ENCODE measurements around the gene USP25. TPM values are rescaled to one million over a fixed set of nuclear protein-coding genes. Genes with fewer than 3 reads are reported as not detected.

The USP25 gene
- total RNA-seq, 1 experiment from 2014 or later = 42.0 TPM

DNA sequence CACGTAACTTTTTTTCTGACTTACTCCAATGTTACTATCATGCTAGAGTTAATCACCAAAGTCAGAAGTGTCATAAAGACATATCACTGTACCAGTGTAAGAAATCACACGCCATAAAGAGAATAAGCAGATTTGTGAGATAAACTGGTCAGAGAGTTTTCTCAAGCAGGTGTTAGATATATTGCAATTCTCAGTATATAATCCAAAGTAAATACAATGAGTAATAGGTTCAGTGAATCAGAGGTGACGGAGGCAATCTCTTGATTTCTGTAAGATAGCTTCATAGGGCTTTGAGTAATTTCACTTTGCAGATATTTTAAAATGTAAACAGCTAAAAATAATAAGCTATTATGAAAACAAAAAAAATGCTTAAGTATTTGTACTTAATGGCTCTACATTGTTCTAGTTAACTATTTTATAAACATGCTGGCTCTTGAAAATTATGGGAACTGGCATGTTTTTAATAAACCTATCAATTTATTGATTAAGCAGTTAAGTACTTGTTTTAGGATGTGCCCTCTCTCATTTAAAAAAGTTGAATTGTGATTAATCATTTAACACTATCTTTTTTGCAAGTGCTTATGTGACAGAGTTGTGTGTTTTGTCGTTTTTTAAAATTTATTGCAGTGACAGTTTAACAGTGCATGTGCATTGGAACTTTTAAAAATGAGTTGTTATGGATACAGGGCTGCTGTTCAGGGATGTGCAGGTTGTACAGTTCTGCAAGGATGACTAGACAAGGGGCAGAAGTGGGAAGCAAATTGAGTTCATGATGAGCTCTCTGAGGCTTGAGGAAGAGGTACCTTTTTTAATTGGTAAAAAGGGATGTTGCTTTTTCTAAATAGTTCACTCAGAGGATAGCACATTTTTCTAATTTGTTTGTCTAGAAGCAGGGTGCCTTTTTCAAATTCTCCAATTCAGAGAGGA is 119.1 kb downstream of the USP25 start (continued):
- TF ChIP-seq USF2 (CRISPR knock-in tag; IDR thresholded peaks at IDR 0.05) (no peak), ATF3 (CRISPR knock-in tag; conservative IDR thresholded peaks at IDR 0.05) (no peak), KAT7 (CRISPR knock-in tag; IDR thresholded peaks at IDR 0.05; ENCODE audit: borderline replicate concordance) (no peak), FOXP1 (CRISPR knock-in tag; IDR thresholded peaks at IDR 0.05; ENCODE audit: borderline replicate concordance) (no peak), CBFB (CRISPR knock-in tag; IDR thresholded peaks at IDR 0.05; ENCODE audit: low read depth) (no peak), RORB (CRISPR knock-in tag; IDR thresholded peaks at IDR 0.05) (no peak), E2F1 (CRISPR knock-in tag; IDR thresholded peaks at IDR 0.05) (no peak), ZNF423 (CRISPR knock-in tag; IDR thresholded peaks at IDR 0.05) (no peak)

DNA sequence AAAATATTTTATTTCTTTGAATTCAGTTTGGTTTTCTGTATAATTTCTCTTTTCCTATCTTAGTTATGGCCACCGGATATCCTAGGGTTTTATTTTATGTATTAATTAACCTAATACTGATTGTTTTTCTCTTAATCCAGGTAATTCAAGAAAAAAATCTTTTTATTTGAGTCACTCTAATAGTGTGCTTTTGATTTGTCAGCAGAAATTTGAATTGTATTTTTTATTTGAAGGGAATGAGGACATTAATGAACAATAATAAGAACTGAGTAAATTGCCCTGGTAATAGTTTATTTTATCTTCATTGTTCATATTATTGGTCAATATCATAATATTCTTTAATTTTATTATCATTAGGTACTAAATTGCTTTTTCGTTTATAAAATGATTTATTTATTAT is 120.1 kb downstream of the USP25 start:
- Mint-ChIP-seq H3K36me3 (peaks cover 6% of the 10 kb centered on the region), H3K27me3 (ENCODE audit: low read depth) (no peaks in the 10 kb centered on the region), H3K9me3 (no peaks in the 10 kb centered on the region), H3K27ac (no peak overlapping the region), H3K4me1 (no peaks in the 10 kb centered on the region), H3K4me3 (no peak overlapping the region)
- CTCF ChIA-PET = no interaction called here
- no peak for ATAC-seq
- TF ChIP-seq NR3C1 (CRISPR knock-in tag; conservative IDR thresholded peaks at IDR 0.05; ENCODE audit: low read depth) = no peak
- TF ChIP-seq ZNF317 (CRISPR knock-in tag; IDR thresholded peaks at IDR 0.05; ENCODE audit: borderline replicate concordance, low read depth) = no peak
- TF ChIP-seq IRF2 (CRISPR knock-in tag; IDR thresholded peaks at IDR 0.05; ENCODE audit: borderline replicate concordance, low read depth) = no peak
- TF ChIP-seq, protein P1, sequence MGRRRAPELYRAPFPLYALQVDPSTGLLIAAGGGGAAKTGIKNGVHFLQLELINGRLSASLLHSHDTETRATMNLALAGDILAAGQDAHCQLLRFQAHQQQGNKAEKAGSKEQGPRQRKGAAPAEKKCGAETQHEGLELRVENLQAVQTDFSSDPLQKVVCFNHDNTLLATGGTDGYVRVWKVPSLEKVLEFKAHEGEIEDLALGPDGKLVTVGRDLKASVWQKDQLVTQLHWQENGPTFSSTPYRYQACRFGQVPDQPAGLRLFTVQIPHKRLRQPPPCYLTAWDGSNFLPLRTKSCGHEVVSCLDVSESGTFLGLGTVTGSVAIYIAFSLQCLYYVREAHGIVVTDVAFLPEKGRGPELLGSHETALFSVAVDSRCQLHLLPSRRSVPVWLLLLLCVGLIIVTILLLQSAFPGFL (CRISPR knock-in tag; IDR thresholded peaks at IDR 0.05; ENCODE audit: borderline replicate concordance) = no peak
- TF ChIP-seq, protein P2, sequence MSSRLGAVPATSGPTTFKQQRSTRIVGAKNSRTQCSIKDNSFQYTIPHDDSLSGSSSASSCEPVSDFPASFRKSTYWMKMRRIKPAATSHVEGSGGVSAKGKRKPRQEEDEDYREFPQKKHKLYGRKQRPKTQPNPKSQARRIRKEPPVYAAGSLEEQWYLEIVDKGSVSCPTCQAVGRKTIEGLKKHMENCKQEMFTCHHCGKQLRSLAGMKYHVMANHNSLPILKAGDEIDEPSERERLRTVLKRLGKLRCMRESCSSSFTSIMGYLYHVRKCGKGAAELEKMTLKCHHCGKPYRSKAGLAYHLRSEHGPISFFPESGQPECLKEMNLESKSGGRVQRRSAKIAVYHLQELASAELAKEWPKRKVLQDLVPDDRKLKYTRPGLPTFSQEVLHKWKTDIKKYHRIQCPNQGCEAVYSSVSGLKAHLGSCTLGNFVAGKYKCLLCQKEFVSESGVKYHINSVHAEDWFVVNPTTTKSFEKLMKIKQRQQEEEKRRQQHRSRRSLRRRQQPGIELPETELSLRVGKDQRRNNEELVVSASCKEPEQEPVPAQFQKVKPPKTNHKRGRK (CRISPR knock-in tag; IDR thresholded peaks at IDR 0.05; ENCODE audit: borderline replicate concordance) = no peak
- TF ChIP-seq, protein P3, sequence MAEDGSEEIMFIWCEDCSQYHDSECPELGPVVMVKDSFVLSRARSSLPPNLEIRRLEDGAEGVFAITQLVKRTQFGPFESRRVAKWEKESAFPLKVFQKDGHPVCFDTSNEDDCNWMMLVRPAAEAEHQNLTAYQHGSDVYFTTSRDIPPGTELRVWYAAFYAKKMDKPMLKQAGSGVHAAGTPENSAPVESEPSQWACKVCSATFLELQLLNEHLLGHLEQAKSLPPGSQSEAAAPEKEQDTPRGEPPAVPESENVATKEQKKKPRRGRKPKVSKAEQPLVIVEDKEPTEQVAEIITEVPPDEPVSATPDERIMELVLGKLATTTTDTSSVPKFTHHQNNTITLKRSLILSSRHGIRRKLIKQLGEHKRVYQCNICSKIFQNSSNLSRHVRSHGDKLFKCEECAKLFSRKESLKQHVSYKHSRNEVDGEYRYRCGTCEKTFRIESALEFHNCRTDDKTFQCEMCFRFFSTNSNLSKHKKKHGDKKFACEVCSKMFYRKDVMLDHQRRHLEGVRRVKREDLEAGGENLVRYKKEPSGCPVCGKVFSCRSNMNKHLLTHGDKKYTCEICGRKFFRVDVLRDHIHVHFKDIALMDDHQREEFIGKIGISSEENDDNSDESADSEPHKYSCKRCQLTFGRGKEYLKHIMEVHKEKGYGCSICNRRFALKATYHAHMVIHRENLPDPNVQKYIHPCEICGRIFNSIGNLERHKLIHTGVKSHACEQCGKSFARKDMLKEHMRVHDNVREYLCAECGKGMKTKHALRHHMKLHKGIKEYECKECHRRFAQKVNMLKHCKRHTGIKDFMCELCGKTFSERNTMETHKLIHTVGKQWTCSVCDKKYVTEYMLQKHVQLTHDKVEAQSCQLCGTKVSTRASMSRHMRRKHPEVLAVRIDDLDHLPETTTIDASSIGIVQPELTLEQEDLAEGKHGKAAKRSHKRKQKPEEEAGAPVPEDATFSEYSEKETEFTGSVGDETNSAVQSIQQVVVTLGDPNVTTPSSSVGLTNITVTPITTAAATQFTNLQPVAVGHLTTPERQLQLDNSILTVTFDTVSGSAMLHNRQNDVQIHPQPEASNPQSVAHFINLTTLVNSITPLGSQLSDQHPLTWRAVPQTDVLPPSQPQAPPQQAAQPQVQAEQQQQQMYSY (CRISPR knock-in tag; IDR thresholded peaks at IDR 0.05) = no peak
- TF ChIP-seq CBFB (CRISPR knock-in tag; IDR thresholded peaks at IDR 0.05; ENCODE audit: low read depth) = no peak
- TF ChIP-seq, protein P4, sequence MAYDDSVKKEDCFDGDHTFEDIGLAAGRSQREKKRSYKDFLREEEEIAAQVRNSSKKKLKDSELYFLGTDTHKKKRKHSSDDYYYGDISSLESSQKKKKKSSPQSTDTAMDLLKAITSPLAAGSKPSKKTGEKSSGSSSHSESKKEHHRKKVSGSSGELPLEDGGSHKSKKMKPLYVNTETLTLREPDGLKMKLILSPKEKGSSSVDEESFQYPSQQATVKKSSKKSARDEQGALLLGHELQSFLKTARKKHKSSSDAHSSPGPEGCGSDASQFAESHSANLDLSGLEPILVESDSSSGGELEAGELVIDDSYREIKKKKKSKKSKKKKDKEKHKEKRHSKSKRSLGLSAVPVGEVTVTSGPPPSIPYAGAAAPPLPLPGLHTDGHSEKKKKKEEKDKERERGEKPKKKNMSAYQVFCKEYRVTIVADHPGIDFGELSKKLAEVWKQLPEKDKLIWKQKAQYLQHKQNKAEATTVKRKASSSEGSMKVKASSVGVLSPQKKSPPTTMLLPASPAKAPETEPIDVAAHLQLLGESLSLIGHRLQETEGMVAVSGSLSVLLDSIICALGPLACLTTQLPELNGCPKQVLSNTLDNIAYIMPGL (CRISPR knock-in tag; IDR thresholded peaks at IDR 0.05) = no peak
- TF ChIP-seq TEAD1 (CRISPR knock-in tag; IDR thresholded peaks at IDR 0.05) = no peak
- no peak for TF ChIP-seq USF2 (CRISPR knock-in tag; IDR thresholded peaks at IDR 0.05)
- no peak for TF ChIP-seq RORB (CRISPR knock-in tag; IDR thresholded peaks at IDR 0.05)
- TF ChIP-seq ZSCAN18 (CRISPR knock-in tag; IDR thresholded peaks at IDR 0.05) = no peak
- no peak for TF ChIP-seq E2F1 (CRISPR knock-in tag; IDR thresholded peaks at IDR 0.05)
- no peak for TF ChIP-seq ATF1 (CRISPR knock-in tag; IDR thresholded peaks at IDR 0.05)
- no peak for DNase-seq (ENCODE audit: low spot score)
- POLR2A ChIA-PET = interaction anchor here (0.6 kb wide), 1 partner anchor 829 kb away, joined by 4 read pairs; no protein-coding TSS in a partner anchor
